Keratinocyte (primary cell): Measurements from ENCODE around the gene FBXL2. TPM values are rescaled to one million over a fixed set of nuclear protein-coding genes. Genes with fewer than 3 reads are reported as not detected.
A peak's percentile ranks its signal among the peaks of the same experiment; 100 is the strongest.

Experiments used
- DNase-seq: peaks from one replicate; pipeline ENCODE4 v3.0.0-alpha.2; 2011; ENCODE audit warnings: low read depth, missing footprints, low spot score
- FAIRE-seq: peaks from 2 replicates; lab custom pipeline; 2011; peaks lifted over from hg19 to GRCh38; lab: Jason Lieb, UNC
- H2AFZ ChIP-seq: 2 replicates; pipeline ENCODE4 v1.6.0; 2012; ENCODE audit warnings: low read length, control low read depth, inconsistent platforms; ENCODE audit not compliant: control insufficient read depth
- H3K27ac ChIP-seq: 2 replicates; pipeline ENCODE4 v1.5.1; 2011; ENCODE audit warnings: low read length; ENCODE audit not compliant: control insufficient read depth, insufficient read depth
- H3K27me3 ChIP-seq: 3 replicates; pipeline ENCODE4 v1.6.0; 2011; ENCODE audit warnings: low read length; ENCODE audit not compliant: control insufficient read depth, insufficient read depth; ENCODE audit errors: extremely low read depth
- H3K36me3 ChIP-seq, 2 experiments: 2 replicates in 1 of 2; 3 replicates in 1 of 2; pipeline ENCODE4 v1.5.1; 2011; ENCODE audit warnings: low read length in 2 of 2, mild to moderate bottlenecking in 1 of 2; ENCODE audit not compliant: control insufficient read depth in 2 of 2, insufficient read depth in 2 of 2; ENCODE audit errors: extremely low read depth in 1 of 2
- H3K4me1 ChIP-seq: 3 replicates; pipeline ENCODE4 v1.5.1; 2011; ENCODE audit warnings: low read length; ENCODE audit not compliant: control insufficient read depth, insufficient read depth; ENCODE audit errors: extremely low read depth
- H3K4me2 ChIP-seq: 3 replicates; pipeline ENCODE4 v1.6.0; 2011; ENCODE audit warnings: low read depth, low read length; ENCODE audit not compliant: control insufficient read depth, insufficient read depth; ENCODE audit errors: extremely low read depth
- H3K4me3 ChIP-seq, 3 experiments: fragments of 200-600 bp in 1 of 3; sonication (generic) in 1 of 3; 2 replicates in 2 of 3; 3 replicates in 1 of 3; pipeline ENCODE4 v1.5.1; 2011 to 2016; ENCODE audit warnings: low read length in 3 of 3, mild to moderate bottlenecking in 3 of 3, control low read depth in 2 of 3, inconsistent platforms in 1 of 3, low read depth in 1 of 3, mixed read lengths in 1 of 3, mixed run types in 1 of 3, moderate library complexity in 1 of 3; ENCODE audit not compliant: control insufficient read depth in 2 of 3, insufficient read depth in 2 of 3; ENCODE audit errors: extremely low read depth in 1 of 3
- H3K79me2 ChIP-seq: 2 replicates; pipeline ENCODE4 v1.6.0; 2012; ENCODE audit warnings: low read length; ENCODE audit not compliant: control insufficient read depth, insufficient read depth
- H3K9ac ChIP-seq: 3 replicates; pipeline ENCODE4 v1.6.0; 2011; ENCODE audit warnings: low read length; ENCODE audit not compliant: control insufficient read depth, insufficient read depth; ENCODE audit errors: extremely low read depth
- H3K9me1 ChIP-seq: 3 replicates; pipeline ENCODE4 v1.6.0; 2011; ENCODE audit warnings: low read length; ENCODE audit not compliant: control insufficient read depth, insufficient read depth; ENCODE audit errors: extremely low read depth
- H3K9me3 ChIP-seq: 2 replicates; pipeline ENCODE4 v1.5.1; 2012; ENCODE audit warnings: low read depth, low read length; ENCODE audit not compliant: control insufficient read depth
- H4K20me1 ChIP-seq: 3 replicates; pipeline ENCODE4 v1.6.0; 2011; ENCODE audit warnings: low read length; ENCODE audit not compliant: control insufficient read depth, insufficient read depth; ENCODE audit errors: extremely low read depth
- EZH2 ChIP-seq: IDR thresholded peaks from one replicate; pipeline ENCODE4 v1.6.1; 2012; ENCODE audit warnings: inconsistent platforms, mild to moderate bottlenecking, low read length, moderate library complexity
- dilution Hi-C: fragments of 300-500 bp; cut with MboI; formaldehyde crosslinking; loops from one replicate; pipeline ENCODE4 v1.7.0; 2020; ENCODE audit warnings: low sequenced_read_pairs; ENCODE audit not compliant: extremely low pct_ligation_motif_present
- polyA plus RNA-seq, 5 experiments: library from polyadenylated mRNA; depleted of rRNA in 3 of 5; stranded (reverse) in 3 of 5; stranded (forward) in 1 of 5; unstranded in 1 of 5; fragments of >200 nt; gene quantifications; 1 replicate in 1 of 5; 2 replicates in 3 of 5; 3 replicates in 1 of 5; pipeline versions ENCODE4 v1.2.1 to v1.2.3, GENCODE V29; 2011 to 2012; ENCODE audit warnings: missing spikeins in 2 of 5, low read depth in 1 of 5, low replicate concordance in 1 of 5
- TF ChIP-seq, protein P1 (sequence below), 3 experiments: IDR thresholded peaks in 1 of 3; conservative IDR thresholded peaks in 1 of 3; optimal IDR thresholded peaks in 1 of 3; 2 replicates in 2 of 3; 3 replicates in 1 of 3; pipeline versions ENCODE3 to v1.5.1; 2011; ENCODE audit warnings: low read length in 3 of 3, mild to moderate bottlenecking in 3 of 3, moderate library complexity in 2 of 3, control low read depth in 1 of 3, inconsistent platforms in 1 of 3; ENCODE audit not compliant: insufficient read depth in 2 of 3; ENCODE audit errors: extremely low read depth in 1 of 3

Gene FBXL2
- polyA plus RNA-seq, 1 donor (not counting 4 experiments of a cell fraction or from before 2014, with no cell fraction given) = 25.9 TPM

DNA sequence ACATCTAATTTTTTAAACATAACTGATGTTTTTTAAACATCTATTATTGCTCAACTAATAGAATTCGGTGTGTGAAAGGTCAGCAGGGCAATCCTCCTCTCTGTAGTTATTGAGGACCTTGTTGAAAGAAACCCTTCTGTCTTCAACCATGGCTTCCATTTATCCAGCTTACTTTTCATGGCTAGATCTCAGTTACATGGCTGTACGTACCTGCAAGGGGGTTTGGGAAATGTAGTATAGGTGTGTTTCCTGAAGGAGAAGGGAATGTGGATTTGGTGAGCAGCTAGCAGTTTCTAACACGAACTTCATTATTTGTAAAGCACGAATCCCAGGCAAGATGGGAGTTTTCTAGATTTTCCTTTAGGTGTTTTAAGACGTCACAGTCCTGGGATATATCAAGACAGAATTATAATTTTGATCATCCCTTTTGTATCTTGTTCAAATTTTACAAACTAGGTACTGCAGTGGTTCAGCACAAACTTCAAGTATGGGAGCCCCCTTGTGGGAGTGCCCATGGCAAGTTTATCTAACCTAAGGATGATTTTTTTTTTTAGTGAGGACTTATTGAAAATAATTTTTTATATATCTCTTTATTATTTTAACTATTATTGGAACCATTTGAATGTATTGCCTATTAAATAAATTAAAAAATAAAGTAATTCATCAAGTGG is 41.6 kb downstream of the FBXL2 start:
- peaks cover 14% of the 10 kb centered on the region for H3K4me1 ChIP-seq
- TF ChIP-seq, protein P1, sequence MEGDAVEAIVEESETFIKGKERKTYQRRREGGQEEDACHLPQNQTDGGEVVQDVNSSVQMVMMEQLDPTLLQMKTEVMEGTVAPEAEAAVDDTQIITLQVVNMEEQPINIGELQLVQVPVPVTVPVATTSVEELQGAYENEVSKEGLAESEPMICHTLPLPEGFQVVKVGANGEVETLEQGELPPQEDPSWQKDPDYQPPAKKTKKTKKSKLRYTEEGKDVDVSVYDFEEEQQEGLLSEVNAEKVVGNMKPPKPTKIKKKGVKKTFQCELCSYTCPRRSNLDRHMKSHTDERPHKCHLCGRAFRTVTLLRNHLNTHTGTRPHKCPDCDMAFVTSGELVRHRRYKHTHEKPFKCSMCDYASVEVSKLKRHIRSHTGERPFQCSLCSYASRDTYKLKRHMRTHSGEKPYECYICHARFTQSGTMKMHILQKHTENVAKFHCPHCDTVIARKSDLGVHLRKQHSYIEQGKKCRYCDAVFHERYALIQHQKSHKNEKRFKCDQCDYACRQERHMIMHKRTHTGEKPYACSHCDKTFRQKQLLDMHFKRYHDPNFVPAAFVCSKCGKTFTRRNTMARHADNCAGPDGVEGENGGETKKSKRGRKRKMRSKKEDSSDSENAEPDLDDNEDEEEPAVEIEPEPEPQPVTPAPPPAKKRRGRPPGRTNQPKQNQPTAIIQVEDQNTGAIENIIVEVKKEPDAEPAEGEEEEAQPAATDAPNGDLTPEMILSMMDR (optimal IDR thresholded peaks at IDR 0.05 in 1 of 3, IDR thresholded peaks at IDR 0.05 in 1 of 3, conservative IDR thresholded peaks at IDR 0.05 in 1 of 3; ENCODE audit: extremely low read depth in 1 of 3, insufficient read depth in 2 of 3, low read length in 3 of 3) = peak in 1 of 3 experiments; percentile 0
- no peak for TF ChIP-seq EZH2
- H3K79me2 ChIP-seq = peaks cover 9% of the 10 kb centered on the region
- no peak overlapping the region for H2AFZ ChIP-seq
- H3K9ac ChIP-seq = no peak overlapping the region
- dilution Hi-C loops = no loop called here
- FAIRE-seq = no peak
- H3K27me3 ChIP-seq = no peaks in the 10 kb centered on the region
- H3K4me3 ChIP-seq = no peak overlapping the region
- H3K36me3 ChIP-seq = peaks cover 0 to 6% of the 10 kb centered on the region in 2 experiments
- no peak overlapping the region for H3K4me2 ChIP-seq
- H3K27ac ChIP-seq = no peak overlapping the region
- no peaks in the 10 kb centered on the region for H3K9me3 ChIP-seq
- H3K9me1 ChIP-seq = no peaks in the 10 kb centered on the region
- no peaks in the 10 kb centered on the region for H4K20me1 ChIP-seq
- DNase-seq = no peak

DNA sequence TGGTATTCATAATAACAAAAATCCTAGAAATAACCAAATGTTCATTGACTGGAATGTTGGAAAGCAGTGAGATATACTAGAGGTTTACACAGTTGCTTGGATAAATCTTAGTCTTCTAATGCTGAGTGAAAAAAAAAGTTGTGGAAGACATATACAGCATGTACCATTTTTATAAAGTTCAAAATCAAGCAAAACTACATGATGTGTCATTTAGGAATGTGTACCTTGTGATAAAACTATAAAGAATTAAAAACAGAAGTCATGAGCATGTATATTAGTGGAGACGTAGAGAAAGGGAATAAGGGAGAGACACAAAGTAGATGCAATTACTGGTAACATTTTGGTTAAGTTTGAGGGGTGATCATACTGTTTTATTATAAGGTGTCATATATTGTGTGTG is 45.2 kb downstream of the FBXL2 start:
- Histone ChIP-seq H3K79me2 (peaks cover 4% of the 10 kb centered on the region), H2AFZ (no peak overlapping the region), H3K9me1 (no peaks in the 10 kb centered on the region), H3K9ac (no peak overlapping the region), H3K9me3 (no peaks in the 10 kb centered on the region), H3K36me3 (peaks cover 0 to 1% of the 10 kb centered on the region in 2 experiments), H3K4me2 (no peak overlapping the region), H4K20me1 (no peaks in the 10 kb centered on the region), H3K27ac (no peak overlapping the region), H3K4me3 (no peak overlapping the region), H3K27me3 (no peaks in the 10 kb centered on the region), H3K4me1 (peaks cover 3% of the 10 kb centered on the region)
- no peak for FAIRE-seq
- dilution Hi-C loops = no loop called here
- DNase-seq = no peak
- TF ChIP-seq, protein P1 (optimal IDR thresholded peaks at IDR 0.05 in 1 of 3, IDR thresholded peaks at IDR 0.05 in 1 of 3, conservative IDR thresholded peaks at IDR 0.05 in 1 of 3; ENCODE audit: extremely low read depth in 1 of 3, insufficient read depth in 2 of 3, low read length in 3 of 3) = no peak
- TF ChIP-seq EZH2 = no peak
